GM23338 (cell line): ENCODE data around the gene CLPTM1L. TPM values are rescaled to one million over a fixed set of nuclear protein-coding genes. Genes with fewer than 3 reads are reported as not detected.
A peak's percentile ranks its signal among the peaks of the same experiment; 100 is the strongest.

Experiments used
- ATAC-seq: fragments of 200-7000 bp; cut with Tn5 transposase; 3 replicates; pipeline ENCODE4 v1.9.1; 2020
- DNase-seq: peaks from one replicate; pipeline ENCODE4 v3.0.0-alpha.2; 2015; ENCODE audit warnings: low spot score
- H2AFZ ChIP-seq: fragments of 200-600 bp; sonication (generic); 2 replicates; pipeline ENCODE4 v1.8.0; 2016; ENCODE audit warnings: antibody characterized with exemption, mild to moderate bottlenecking, moderate library complexity
- H3F3A ChIP-seq: fragments of 200-600 bp; sonication (generic); replicated peaks from 2 replicates; pipeline ENCODE4 v1.8.0; 2017; ENCODE audit warnings: antibody characterized with exemption, mixed run types, low read depth
- H3K27ac ChIP-seq: fragments of 200-600 bp; sonication (generic); 2 replicates; pipeline ENCODE4 v1.6.1; 2016; ENCODE audit warnings: low read depth
- H3K27me3 ChIP-seq: fragments of 200-600 bp; sonication (generic); 2 replicates; pipeline ENCODE4 v1.8.0; 2016; ENCODE audit warnings: mild to moderate bottlenecking, mixed run types, moderate library complexity; ENCODE audit not compliant: insufficient read depth
- H3K36me3 ChIP-seq: fragments of 200-600 bp; sonication (generic); 2 replicates; pipeline ENCODE4 v1.8.0; 2016; ENCODE audit warnings: mild to moderate bottlenecking; ENCODE audit not compliant: insufficient read depth
- H3K4me1 ChIP-seq: fragments of 200-600 bp; sonication (generic); 2 replicates; pipeline ENCODE4 v1.8.0; 2016; ENCODE audit warnings: mild to moderate bottlenecking, moderate library complexity; ENCODE audit not compliant: insufficient read depth
- H3K4me2 ChIP-seq: fragments of 200-600 bp; sonication (generic); 2 replicates; pipeline ENCODE4 v1.7.1; 2017; ENCODE audit warnings: mixed run types
- H3K4me3 ChIP-seq: fragments of 200-600 bp; sonication (generic); 2 replicates; pipeline ENCODE4 v1.6.1; 2016; ENCODE audit warnings: mixed run types
- H3K79me2 ChIP-seq: fragments of 200-600 bp; sonication (generic); replicated peaks from 2 replicates; pipeline ENCODE4 v1.8.0; 2017; ENCODE audit warnings: mild to moderate bottlenecking; ENCODE audit not compliant: insufficient read depth
- H3K9me2 ChIP-seq: fragments of 200-600 bp; sonication (generic); 2 replicates; pipeline ENCODE4 v1.8.0; 2017; ENCODE audit not compliant: insufficient read depth
- H4K20me1 ChIP-seq: fragments of 200-600 bp; sonication (generic); replicated peaks from 2 replicates; pipeline ENCODE4 v1.8.0; 2017; ENCODE audit warnings: mild to moderate bottlenecking; ENCODE audit not compliant: insufficient read depth
- H3K27ac Mint-ChIP-seq: 2 replicates; pipeline ENCODE4 v1.8.0; 2020; ENCODE audit warnings: inconsistent platforms, mild to moderate bottlenecking, moderate library complexity, mixed read lengths
- H3K27me3 Mint-ChIP-seq: 3 replicates; pipeline ENCODE4 v1.8.0; 2022; ENCODE audit warnings: low read depth, mild to moderate bottlenecking, moderate library complexity, mixed read lengths, inconsistent platforms; ENCODE audit not compliant: insufficient read depth, poor library complexity
- H3K36me3 Mint-ChIP-seq: 3 replicates; pipeline ENCODE4 v1.8.0; 2021; ENCODE audit warnings: low read depth, mild to moderate bottlenecking, inconsistent platforms, moderate library complexity, mixed read lengths
- H3K4me1 Mint-ChIP-seq: 3 replicates; pipeline ENCODE4 v1.8.0; 2020; ENCODE audit warnings: mild to moderate bottlenecking, inconsistent platforms, mixed read lengths
- H3K4me3 Mint-ChIP-seq: 3 replicates; pipeline ENCODE4 v1.8.0; 2021; ENCODE audit warnings: moderate library complexity, mild to moderate bottlenecking, inconsistent platforms, mixed read lengths
- H3K9me3 Mint-ChIP-seq: 3 replicates; pipeline ENCODE4 v1.8.0; 2020; ENCODE audit warnings: moderate library complexity, mild to moderate bottlenecking, inconsistent platforms, mixed read lengths
- CREB1 ChIP-seq: fragments of 250-450 bp; sonication (Bioruptor Pico); IDR thresholded peaks from 2 replicates; pipeline ENCODE4 v1.5.0; 2020; ENCODE audit warnings: low read depth, mild to moderate bottlenecking, moderate library complexity
- EZH2 ChIP-seq: fragments of 200-600 bp; sonication (generic); IDR thresholded peaks from one replicate; pipeline ENCODE4 v1.8.0; 2017; ENCODE audit warnings: antibody characterized with exemption, mild to moderate bottlenecking, low read depth; ENCODE audit not compliant: unreplicated experiment
- EZH2phosphoT487 ChIP-seq: fragments of 200-600 bp; sonication (generic); IDR thresholded peaks from one replicate; pipeline ENCODE4 v1.8.1; 2018; ENCODE audit warnings: antibody characterized with exemption; ENCODE audit not compliant: unreplicated experiment
- JUNB ChIP-seq: IDR thresholded peaks from one replicate; pipeline ENCODE4 v1.6.1; 2016; ENCODE audit warnings: antibody characterized with exemption; ENCODE audit not compliant: unreplicated experiment
- NANOG ChIP-seq: IDR thresholded peaks from 2 replicates; pipeline ENCODE4 v1.6.1; 2016; ENCODE audit warnings: antibody characterized with exemption, borderline replicate concordance
- POLR2AphosphoS5 ChIP-seq: IDR thresholded peaks from 2 replicates; pipeline ENCODE4 v1.6.1; 2016; ENCODE audit warnings: antibody characterized with exemption, low read depth
- STAT1 ChIP-seq: IDR thresholded peaks from one replicate; pipeline ENCODE4 v1.6.1; 2016; ENCODE audit warnings: antibody characterized with exemption; ENCODE audit not compliant: unreplicated experiment
- ZNF114 ChIP-seq: fragments of 250-450 bp; sonication (Bioruptor Pico); IDR thresholded peaks from 2 replicates; pipeline ENCODE4 v1.5.0; 2020; ENCODE audit warnings: mild to moderate bottlenecking, moderate library complexity
- ZNF331 ChIP-seq: fragments of 250-450 bp; sonication (Bioruptor Pico); IDR thresholded peaks from 2 replicates; pipeline ENCODE4 v1.5.0; 2020; ENCODE audit warnings: low read depth, mild to moderate bottlenecking, moderate library complexity
- polyA plus RNA-seq: library from polyadenylated mRNA; unstranded; fragments of >200 nt; fragmentation: Nextera tagmentation; extraction: Ambion mirVana; gene quantifications from 2 replicates; pipeline ENCODE4 v1.2.1, GENCODE V29; 2016
- total RNA-seq: library from RNA; depleted of rRNA; stranded (reverse); fragments of >200 nt; shearing (Covaris generic); gene quantifications from 2 replicates; pipeline ENCODE4 v1.2.3, GENCODE V29; 2014
- TF ChIP-seq, protein P1 (sequence below), 2 experiments: fragments of 200-600 bp in 1 of 2; sonication (generic) in 1 of 2; conservative IDR thresholded peaks; 2 replicates each; pipeline versions ENCODE4 v1.5.1 to v1.6.1; 2016 to 2017; ENCODE audit warnings: antibody characterized with exemption in 2 of 2, low read depth in 2 of 2, mild to moderate bottlenecking in 2 of 2, moderate library complexity in 1 of 2
- TF ChIP-seq, protein P2 (sequence below): IDR thresholded peaks from 2 replicates; pipeline ENCODE4 v1.6.1; 2016; ENCODE audit warnings: antibody characterized with exemption
- TF ChIP-seq, protein P3 (sequence below): IDR thresholded peaks from one replicate; pipeline ENCODE4 v1.6.1; 2018; ENCODE audit warnings: antibody characterized with exemption; ENCODE audit not compliant: unreplicated experiment
- TF ChIP-seq, protein P4 (sequence below): fragments of 250-450 bp; sonication (Bioruptor Pico); IDR thresholded peaks from 2 replicates; pipeline ENCODE4 v1.5.0; 2020; ENCODE audit warnings: mild to moderate bottlenecking, moderate library complexity

CLPTM1L gene
- total and polyA plus RNA-seq, 2 experiments from 2014 or later, result 39.9 to 110 TPM

DNA sequence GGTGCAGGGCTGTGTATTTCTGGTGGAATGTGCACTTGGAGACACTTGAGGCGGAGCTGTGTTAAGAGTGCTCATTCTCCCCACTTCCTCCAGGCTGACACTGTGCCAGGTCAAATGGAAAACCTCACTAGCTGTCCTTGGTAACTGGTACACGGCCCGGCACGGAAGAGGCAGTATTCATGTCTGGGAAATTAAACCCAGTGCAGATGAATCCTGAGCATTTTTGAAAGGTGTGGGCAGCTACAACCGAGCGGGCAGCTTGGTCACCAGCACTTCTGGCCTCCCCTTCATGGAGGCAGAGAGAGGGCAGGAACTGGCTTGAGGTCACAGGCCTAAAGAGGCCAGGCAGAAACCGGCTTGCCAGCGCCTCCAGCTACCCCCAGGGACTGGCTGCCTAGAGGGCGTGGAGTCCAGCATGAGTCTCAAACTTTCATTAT lies 1.6 kb downstream of the CLPTM1L start:
- peaks cover 26% of the 10 kb centered on the region for H4K20me1 ChIP-seq
- H3K4me3 Mint-ChIP-seq, result peak overlapping the region; percentile 91; the same call in 2 of the 3 replicates
- H3K4me1 Mint-ChIP-seq, result peaks cover 15% of the 10 kb centered on the region
- H3K27ac ChIP-seq, result no peak overlapping the region
- H3K27me3 ChIP-seq, result no peaks in the 10 kb centered on the region
- H3K27me3 Mint-ChIP-seq, result no peaks in the 10 kb centered on the region
- peaks cover 49% of the 10 kb centered on the region for H3K36me3 Mint-ChIP-seq
- H3K27ac Mint-ChIP-seq, result no peak overlapping the region
- H3K4me1 ChIP-seq, result peaks cover 11% of the 10 kb centered on the region
- peak overlapping the region; percentile 85; the same call in 1 of the 2 replicates for H3K4me3 ChIP-seq
- H3K36me3 ChIP-seq, result peaks cover 14% of the 10 kb centered on the region; the same call in 1 of the 2 replicates
- peaks cover 25% of the 10 kb centered on the region for H3K79me2 ChIP-seq
- TF ChIP-seq, protein P1, sequence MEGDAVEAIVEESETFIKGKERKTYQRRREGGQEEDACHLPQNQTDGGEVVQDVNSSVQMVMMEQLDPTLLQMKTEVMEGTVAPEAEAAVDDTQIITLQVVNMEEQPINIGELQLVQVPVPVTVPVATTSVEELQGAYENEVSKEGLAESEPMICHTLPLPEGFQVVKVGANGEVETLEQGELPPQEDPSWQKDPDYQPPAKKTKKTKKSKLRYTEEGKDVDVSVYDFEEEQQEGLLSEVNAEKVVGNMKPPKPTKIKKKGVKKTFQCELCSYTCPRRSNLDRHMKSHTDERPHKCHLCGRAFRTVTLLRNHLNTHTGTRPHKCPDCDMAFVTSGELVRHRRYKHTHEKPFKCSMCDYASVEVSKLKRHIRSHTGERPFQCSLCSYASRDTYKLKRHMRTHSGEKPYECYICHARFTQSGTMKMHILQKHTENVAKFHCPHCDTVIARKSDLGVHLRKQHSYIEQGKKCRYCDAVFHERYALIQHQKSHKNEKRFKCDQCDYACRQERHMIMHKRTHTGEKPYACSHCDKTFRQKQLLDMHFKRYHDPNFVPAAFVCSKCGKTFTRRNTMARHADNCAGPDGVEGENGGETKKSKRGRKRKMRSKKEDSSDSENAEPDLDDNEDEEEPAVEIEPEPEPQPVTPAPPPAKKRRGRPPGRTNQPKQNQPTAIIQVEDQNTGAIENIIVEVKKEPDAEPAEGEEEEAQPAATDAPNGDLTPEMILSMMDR (conservative IDR thresholded peaks at IDR 0.05; ENCODE audit: low read depth in 2 of 2), result no peak
- TF ChIP-seq, protein P2, sequence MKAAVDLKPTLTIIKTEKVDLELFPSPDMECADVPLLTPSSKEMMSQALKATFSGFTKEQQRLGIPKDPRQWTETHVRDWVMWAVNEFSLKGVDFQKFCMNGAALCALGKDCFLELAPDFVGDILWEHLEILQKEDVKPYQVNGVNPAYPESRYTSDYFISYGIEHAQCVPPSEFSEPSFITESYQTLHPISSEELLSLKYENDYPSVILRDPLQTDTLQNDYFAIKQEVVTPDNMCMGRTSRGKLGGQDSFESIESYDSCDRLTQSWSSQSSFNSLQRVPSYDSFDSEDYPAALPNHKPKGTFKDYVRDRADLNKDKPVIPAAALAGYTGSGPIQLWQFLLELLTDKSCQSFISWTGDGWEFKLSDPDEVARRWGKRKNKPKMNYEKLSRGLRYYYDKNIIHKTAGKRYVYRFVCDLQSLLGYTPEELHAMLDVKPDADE, result no peak
- TF ChIP-seq ZNF331 (CRISPR knock-in tag), result no peak
- no peak for TF ChIP-seq EZH2
- TF ChIP-seq, protein P3, sequence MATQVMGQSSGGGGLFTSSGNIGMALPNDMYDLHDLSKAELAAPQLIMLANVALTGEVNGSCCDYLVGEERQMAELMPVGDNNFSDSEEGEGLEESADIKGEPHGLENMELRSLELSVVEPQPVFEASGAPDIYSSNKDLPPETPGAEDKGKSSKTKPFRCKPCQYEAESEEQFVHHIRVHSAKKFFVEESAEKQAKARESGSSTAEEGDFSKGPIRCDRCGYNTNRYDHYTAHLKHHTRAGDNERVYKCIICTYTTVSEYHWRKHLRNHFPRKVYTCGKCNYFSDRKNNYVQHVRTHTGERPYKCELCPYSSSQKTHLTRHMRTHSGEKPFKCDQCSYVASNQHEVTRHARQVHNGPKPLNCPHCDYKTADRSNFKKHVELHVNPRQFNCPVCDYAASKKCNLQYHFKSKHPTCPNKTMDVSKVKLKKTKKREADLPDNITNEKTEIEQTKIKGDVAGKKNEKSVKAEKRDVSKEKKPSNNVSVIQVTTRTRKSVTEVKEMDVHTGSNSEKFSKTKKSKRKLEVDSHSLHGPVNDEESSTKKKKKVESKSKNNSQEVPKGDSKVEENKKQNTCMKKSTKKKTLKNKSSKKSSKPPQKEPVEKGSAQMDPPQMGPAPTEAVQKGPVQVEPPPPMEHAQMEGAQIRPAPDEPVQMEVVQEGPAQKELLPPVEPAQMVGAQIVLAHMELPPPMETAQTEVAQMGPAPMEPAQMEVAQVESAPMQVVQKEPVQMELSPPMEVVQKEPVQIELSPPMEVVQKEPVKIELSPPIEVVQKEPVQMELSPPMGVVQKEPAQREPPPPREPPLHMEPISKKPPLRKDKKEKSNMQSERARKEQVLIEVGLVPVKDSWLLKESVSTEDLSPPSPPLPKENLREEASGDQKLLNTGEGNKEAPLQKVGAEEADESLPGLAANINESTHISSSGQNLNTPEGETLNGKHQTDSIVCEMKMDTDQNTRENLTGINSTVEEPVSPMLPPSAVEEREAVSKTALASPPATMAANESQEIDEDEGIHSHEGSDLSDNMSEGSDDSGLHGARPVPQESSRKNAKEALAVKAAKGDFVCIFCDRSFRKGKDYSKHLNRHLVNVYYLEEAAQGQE, result no peak
- TF ChIP-seq, protein P4, sequence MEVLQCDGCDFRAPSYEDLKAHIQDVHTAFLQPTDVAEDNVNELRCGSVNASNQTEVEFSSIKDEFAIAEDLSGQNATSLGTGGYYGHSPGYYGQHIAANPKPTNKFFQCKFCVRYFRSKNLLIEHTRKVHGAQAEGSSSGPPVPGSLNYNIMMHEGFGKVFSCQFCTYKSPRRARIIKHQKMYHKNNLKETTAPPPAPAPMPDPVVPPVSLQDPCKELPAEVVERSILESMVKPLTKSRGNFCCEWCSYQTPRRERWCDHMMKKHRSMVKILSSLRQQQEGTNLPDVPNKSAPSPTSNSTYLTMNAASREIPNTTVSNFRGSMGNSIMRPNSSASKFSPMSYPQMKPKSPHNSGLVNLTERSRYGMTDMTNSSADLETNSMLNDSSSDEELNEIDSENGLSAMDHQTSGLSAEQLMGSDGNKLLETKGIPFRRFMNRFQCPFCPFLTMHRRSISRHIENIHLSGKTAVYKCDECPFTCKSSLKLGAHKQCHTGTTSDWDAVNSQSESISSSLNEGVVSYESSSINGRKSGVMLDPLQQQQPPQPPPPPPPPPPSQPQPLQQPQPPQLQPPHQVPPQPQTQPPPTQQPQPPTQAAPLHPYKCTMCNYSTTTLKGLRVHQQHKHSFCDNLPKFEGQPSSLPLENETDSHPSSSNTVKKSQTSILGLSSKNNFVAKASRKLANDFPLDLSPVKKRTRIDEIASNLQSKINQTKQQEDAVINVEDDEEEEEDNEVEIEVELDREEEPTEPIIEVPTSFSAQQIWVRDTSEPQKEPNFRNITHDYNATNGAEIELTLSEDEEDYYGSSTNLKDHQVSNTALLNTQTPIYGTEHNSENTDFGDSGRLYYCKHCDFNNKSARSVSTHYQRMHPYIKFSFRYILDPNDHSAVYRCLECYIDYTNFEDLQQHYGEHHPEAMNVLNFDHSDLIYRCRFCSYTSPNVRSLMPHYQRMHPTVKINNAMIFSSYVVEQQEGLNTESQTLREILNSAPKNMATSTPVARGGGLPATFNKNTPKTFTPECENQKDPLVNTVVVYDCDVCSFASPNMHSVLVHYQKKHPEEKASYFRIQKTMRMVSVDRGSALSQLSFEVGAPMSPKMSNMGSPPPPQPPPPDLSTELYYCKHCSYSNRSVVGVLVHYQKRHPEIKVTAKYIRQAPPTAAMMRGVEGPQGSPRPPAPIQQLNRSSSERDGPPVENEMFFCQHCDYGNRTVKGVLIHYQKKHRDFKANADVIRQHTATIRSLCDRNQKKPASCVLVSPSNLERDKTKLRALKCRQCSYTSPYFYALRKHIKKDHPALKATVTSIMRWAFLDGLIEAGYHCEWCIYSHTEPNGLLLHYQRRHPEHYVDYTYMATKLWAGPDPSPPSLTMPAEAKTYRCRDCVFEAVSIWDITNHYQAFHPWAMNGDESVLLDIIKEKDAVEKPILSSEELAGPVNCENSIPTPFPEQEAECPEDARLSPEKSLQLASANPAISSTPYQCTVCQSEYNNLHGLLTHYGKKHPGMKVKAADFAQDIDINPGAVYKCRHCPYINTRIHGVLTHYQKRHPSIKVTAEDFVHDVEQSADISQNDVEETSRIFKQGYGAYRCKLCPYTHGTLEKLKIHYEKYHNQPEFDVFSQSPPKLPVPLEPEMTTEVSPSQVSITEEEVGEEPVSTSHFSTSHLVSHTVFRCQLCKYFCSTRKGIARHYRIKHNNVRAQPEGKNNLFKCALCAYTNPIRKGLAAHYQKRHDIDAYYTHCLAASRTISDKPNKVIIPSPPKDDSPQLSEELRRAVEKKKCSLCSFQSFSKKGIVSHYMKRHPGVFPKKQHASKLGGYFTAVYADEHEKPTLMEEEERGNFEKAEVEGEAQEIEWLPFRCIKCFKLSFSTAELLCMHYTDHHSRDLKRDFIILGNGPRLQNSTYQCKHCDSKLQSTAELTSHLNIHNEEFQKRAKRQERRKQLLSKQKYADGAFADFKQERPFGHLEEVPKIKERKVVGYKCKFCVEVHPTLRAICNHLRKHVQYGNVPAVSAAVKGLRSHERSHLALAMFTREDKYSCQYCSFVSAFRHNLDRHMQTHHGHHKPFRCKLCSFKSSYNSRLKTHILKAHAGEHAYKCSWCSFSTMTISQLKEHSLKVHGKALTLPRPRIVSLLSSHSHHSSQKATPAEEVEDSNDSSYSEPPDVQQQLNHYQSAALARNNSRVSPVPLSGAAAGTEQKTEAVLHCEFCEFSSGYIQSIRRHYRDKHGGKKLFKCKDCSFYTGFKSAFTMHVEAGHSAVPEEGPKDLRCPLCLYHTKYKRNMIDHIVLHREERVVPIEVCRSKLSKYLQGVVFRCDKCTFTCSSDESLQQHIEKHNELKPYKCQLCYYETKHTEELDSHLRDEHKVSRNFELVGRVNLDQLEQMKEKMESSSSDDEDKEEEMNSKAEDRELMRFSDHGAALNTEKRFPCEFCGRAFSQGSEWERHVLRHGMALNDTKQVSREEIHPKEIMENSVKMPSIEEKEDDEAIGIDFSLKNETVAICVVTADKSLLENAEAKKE, result no peak
- TF ChIP-seq POLR2AphosphoS5, result no peak
- no peak for TF ChIP-seq JUNB
- TF ChIP-seq STAT1, result no peak
- no peak for TF ChIP-seq ZNF114
- no peak for TF ChIP-seq NANOG
- no peak for TF ChIP-seq CREB1
- no peak for TF ChIP-seq EZH2phosphoT487
- ATAC-seq (no peak), DNase-seq (no peak)
- no peaks in the 10 kb centered on the region for H3K9me2 ChIP-seq
- no peak overlapping the region for H2AFZ ChIP-seq
- H3K9me3 Mint-ChIP-seq, result no peaks in the 10 kb centered on the region
- H3F3A ChIP-seq, result no peaks in the 10 kb centered on the region
- peak overlapping the region; percentile 96 for H3K4me2 ChIP-seq
